Medulla oblongata (tissue), 1 donor: ENCODE measurements around the gene STK11.

Experiments used
- DNase-seq: peaks from one replicate; pipeline ENCODE4 v3.0.0-alpha.2; 2015; ENCODE audit errors: extremely low spot score

The STK11 gene

DNA sequence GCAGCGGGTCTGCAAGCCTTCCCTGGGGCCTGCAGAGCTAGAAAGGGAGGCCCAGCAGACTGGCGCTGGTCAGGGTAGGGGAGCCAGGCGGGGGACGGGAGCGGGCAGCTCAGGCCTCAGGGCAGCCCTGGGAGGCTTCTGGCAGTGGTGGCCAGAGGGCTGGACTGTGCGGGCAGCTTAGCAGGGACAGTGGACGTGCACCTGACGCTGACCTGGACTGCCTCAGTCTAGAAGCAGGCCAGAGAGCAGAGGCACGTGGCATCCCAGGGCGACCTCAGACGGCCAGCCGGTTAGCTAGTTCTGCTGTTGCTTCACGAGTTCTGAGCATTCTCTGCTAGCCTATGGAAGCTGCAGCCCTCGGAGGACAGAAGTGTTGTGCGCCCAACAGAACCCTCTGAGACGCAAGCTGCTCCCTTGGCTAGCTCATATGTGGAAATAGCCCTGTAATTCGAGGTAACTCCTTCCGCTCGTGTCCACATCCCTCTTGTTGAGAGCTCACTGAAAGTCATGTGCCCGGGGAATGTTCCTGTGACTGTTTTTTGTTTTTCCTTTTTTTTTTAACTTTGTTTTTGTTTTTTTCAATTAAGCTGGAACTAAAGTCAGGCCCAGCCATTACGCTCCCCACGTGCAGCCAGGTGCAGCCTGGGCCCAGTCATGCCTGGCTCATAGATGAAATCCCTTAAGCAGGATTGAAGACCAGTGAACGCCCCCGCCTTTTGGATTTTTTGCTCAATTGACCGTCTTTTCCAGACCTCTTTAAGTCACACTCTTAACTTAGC lies 67.9 kb downstream of the STK11 start:
- DNase-seq: no peak

DNA sequence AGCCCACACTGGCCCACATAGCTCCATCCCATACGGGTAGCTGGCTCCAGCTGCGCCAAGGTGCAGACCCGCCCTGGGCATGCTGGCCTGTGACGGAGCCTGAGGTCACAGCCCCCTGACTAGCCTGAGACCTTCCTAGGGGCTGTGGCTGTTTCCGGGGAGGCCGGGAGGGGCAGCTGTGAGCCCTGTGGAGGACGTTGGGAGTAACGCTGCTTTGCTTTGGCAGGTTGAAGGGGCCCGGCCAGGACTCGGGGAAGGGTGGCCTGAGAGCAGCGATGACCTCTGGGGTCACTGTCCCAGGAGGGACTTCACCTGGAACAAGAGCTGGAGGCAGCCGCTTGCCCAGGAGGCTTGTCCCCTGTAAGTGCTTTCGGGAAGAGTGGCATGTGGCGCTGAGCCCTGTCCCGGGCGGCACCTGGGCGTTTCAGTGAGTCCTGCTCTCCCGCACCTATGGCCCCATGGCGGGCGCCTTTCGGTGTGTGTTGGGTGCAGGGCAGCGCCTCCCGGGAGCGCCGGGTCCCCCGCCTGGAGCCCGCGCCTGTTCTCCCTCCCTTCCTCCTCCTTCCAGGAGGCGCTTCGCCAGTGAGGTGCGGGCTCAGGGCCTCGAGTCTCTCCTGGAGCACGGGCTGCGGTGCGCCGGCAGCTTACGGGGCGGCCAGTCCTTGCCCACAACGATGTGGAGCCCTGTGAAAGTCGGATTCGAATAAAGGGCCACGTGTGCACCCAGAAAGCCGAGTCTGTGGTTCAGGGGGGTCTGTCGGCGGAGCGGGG lies 68.7 kb downstream of the STK11 start:
- DNase-seq: no peak

DNA sequence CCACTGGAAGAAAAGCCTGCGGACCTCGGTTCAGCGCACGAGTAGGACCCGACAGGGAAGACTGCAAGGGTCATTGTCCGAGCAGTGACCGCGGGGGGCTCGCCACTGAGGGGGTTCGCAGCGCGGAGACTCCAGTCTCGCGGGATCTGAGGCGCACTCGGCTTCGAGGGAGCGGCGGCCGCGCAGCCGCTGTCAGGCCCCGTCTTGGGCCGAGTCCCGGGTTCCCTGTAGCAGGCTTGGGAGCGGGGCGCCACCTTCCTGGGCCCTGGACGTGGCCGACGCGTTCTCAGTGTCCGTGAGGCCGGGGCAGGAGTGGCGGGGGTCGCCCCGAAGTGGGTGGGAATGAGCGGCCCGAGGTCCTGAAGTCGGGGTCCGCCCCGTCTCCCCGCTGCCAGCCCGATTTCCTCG lies 69.3 kb downstream of the STK11 start:
- DNase-seq: no peak

DNA sequence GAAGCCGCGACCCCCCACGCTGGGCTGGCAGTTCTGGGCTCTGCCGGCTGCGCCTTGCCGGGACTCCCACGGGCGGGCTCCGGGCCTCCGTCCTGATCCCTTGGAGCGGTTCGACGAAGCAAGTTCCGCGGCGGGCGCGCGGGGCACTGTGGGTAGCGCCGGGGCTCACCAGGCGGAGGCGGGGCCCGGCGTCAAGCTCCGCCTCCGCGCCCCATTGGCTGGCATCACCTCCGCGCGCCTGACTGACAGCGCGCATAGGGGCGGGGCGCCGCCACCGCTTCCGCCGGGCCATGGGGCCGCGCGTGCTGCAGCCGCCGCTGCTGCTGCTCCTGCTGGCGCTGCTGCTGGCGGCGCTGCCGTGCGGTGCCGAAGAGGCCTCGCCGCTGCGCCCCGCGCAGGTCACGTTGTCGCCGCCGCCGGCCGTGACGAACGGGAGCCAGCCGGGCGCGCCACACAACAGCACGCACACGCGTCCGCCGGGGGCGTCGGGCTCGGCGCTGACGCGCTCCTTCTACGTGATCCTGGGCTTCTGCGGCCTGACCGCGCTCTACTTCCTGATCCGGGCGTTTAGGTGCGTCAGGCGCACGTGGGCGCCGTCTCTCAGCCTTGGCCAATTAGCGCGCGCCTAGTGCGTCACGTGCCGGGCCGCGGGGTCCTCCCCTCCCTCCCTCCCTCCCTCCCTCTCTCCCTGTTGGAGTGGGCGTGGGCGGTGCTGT lies 69.8 kb downstream of the STK11 start, which contains the start of gene FAM174C:
TSS of gene FAM174C (plus strand) at position 271 of the 716 bp plus-strand sequence. CDS start at position 291, 20 bp downstream.
- peak; percentile 95 for DNase-seq

DNA sequence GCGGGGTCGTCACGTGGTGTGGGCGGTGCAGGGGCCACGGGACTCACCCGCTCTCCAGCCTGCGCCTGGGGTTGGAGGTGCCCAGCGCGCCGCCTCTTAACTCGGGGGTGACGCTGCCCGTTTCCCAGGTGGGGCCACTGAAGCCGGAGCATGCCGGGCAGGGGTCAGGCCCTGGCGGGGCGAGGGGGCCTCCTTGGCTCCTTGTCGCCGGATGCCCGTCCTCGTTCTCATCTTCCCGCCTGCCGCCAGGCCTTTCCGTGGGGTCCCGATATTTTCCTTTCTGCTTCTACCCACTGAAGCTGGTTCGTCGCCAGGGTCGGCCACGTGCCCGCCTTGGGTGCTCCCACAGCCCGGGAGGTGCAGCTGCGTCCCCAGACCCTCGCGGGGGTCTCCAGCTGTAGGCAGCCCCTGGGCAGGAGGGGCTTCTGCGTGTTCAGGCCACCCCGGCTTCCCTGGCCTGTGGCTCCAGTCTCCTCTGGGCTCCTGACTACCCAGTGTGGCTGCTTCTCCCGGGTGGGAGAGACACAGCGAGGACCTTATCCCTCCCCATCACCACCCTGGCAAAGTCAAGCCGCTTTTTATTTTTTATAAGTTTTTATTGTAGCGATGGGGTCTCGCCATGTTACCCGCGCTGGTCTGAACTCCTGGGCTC lies 70.5 kb downstream of the STK11 start:
- DNase-seq: no peak

DNA sequence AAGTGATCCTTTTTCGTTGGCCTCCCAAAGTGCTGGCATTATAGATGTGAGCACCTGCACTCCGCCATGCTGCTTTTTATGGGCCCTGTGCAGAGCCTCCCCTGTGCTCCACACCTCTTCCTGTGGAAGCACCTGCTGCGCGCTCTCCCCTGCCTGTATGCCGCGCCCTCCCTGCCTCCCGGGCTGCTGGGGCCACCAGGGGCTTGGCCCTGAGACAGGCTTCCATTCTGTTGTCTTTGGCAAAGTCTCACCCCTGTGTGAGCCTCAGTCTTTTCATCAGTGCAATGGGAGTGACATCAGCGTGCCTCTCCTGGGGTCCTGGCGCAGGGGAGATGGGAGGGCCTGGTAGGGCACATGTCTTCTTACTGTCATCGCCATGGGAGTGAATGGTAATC lies 71.0 kb downstream of the STK11 start:
- DNase-seq: no peak

DNA sequence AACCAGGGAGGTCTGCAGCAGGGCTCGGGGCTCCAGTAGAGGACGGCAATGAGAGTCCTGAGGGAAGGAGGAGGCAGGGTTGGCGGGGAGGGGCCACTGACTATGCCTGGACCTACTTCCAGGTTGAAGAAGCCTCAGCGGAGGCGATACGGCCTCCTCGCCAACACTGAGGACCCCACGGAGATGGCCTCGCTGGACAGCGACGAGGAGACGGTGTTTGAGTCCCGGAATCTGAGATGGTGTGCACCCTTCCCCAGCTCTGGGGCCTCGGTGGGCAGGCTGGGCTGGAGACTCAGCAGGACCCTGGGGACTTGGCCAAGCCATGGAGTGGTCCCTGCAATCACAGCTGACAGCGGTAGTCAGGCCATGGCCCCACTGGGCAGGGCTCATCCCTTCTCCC lies 71.5 kb downstream of the STK11 start:
- DNase-seq: no peak
